ENCODE measurements around the gene PPP2R5B.

Gene PPP2R5B

DNA sequence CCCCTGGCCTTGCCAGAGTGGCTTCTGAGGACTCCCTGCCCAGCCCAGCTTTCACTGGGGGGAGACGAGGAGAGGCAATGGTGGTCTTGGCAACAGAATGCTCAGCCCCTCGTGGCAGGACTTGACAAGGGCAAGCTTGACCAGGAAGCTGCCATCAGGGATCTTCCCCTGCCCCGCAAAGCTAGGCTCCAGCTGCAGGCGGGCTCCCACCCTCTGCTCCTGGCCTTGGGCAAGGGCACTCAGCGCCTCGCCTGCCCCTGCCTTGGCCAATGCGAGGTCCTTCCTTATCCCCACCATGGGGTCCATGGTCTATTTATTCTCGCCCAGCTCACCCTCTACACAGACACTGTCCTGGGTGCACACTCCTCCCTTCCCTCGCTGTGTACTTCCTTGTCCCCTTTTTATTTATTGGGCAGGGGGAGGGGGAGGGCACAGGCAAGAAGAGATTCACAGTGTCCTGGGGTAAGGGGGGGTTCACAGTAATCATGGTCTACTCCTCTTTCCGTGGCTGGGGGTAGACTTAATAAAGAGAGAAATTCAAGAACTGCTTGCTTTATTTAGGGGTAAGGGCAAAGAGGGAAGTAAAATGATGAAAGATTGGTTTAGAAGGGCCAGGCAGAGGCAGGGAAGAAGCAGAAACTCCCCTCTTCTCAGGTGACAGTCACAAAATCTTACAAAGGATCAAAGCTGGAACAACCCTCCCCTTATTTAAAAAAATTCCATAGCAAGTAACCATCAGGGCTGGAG is 9.6 kb downstream of the PPP2R5B start:
- no peak for DNase-seq (ENCODE audit: low read depth)
- TF ChIP-seq, protein P1, sequence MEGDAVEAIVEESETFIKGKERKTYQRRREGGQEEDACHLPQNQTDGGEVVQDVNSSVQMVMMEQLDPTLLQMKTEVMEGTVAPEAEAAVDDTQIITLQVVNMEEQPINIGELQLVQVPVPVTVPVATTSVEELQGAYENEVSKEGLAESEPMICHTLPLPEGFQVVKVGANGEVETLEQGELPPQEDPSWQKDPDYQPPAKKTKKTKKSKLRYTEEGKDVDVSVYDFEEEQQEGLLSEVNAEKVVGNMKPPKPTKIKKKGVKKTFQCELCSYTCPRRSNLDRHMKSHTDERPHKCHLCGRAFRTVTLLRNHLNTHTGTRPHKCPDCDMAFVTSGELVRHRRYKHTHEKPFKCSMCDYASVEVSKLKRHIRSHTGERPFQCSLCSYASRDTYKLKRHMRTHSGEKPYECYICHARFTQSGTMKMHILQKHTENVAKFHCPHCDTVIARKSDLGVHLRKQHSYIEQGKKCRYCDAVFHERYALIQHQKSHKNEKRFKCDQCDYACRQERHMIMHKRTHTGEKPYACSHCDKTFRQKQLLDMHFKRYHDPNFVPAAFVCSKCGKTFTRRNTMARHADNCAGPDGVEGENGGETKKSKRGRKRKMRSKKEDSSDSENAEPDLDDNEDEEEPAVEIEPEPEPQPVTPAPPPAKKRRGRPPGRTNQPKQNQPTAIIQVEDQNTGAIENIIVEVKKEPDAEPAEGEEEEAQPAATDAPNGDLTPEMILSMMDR (conservative IDR thresholded peaks at IDR 0.05; ENCODE audit: low read depth, low read length) = no peak

DNA sequence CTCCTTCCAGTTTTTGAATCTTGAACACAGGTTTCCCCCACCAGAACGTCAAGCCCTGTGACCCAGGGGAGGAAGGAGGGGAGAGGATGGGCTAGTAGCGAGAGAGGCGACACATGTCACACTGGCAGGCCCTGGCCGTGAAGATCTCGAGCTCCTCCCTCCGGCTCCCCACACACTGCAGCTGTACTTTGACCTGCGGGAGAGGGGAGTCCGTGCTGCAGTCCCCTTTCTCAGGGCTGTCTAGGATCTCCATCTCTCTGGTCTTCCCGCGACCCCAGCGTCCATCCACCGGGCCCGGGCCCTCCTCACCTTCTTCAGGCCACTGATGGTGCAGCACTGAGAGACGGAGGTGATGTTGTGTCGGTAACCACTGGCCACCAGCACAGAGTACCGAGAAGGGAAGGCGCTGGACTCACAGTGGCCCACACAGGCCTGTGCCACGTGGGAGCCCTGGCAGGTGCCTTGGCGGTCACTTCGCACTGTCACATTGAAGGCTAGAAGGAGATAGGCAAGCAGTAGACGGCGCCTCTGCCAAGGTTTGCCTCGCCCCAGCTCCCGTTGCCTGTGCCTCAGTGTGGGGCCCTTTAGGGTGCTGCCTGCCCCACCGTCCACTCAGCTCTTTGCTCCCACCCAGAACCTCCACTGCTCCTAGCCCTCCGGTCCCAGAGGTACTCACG is 10.3 kb downstream of the PPP2R5B start:
- no peak for DNase-seq (ENCODE audit: low read depth)
- TF ChIP-seq, protein P1 (conservative IDR thresholded peaks at IDR 0.05; ENCODE audit: low read depth, low read length) = no peak
- H3K4me3 ChIP-seq (ENCODE audit: low read depth, low read length) = no peak overlapping the region

More for the DNA sequence above, 9.6 kb downstream of the PPP2R5B start:
- H3K4me3 ChIP-seq (ENCODE audit: low read depth, low read length) = no peak overlapping the region

DNA sequence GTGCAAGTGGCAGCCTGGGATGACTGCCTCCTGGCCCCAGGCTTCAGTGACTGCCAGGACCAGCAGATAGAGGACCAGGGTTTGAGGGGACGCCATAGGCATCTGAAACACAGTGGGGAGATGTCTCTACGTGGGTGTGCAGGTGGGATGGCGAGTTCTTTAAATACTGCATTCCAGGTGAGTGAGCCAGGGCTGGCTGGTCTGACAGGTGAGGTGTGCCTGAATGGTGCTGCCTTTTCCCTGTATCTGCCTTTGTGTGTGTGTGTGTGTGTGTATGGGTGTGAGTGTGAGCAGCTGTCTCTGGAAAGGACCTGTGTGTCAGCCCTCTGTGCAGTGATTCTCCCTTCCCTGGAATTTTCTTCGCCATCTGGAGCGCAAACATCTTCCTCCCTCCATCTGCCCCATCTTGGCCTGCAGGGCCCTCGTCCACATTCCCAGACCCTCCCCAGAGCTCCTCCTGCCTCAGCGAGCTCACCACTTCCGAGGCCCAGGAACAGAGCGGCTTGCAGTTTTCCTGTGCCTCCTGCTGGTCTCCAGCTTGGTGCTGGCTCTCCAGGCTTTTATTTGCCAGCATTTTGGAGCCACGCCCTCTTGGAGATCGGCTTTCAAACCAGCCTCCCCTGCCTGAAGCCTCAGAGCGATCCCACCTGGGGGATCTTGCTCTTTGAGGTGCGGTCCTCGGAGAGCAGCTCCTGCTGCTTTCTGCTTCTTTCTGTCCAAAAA is 11.0 kb downstream of the PPP2R5B start, which contains the start of gene GPHA2:
Gene GPHA2, minus strand, starts transcription at position 535 of the 723 bp plus-strand sequence. Its CDS starts 433 bp downstream, at position 102.
- no peak within 1 kb of the TSS for H3K4me3 ChIP-seq (ENCODE audit: low read depth, low read length)
- DNase-seq (ENCODE audit: low read depth) = peak; percentile 53
- TF ChIP-seq, protein P1 (conservative IDR thresholded peaks at IDR 0.05; ENCODE audit: low read depth, low read length) = peak; percentile 38

DNA sequence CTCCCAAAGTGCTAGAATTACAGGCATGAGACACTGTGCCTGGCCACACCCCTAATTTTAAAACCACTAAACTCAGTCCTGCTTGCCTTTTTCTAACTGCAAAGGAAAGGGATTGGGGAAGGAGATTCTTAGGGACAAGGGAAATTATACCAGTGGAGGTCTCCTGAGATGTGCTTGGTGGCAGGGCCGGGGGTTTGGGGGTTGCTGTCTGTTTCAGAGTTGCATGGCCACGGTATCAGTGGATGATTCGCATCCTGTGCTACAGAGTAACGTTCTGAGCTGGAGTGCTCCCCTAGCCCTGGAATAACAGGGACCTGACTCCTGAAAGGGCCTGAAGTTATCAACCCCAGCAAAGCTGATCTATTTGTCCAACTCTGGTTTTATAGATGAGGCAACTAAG is 12.1 kb downstream of the PPP2R5B start:
- no peak for DNase-seq (ENCODE audit: low read depth)
- no peak overlapping the region for H3K4me3 ChIP-seq (ENCODE audit: low read depth, low read length)
- TF ChIP-seq, protein P1 (conservative IDR thresholded peaks at IDR 0.05; ENCODE audit: low read depth, low read length) = no peak

DNA sequence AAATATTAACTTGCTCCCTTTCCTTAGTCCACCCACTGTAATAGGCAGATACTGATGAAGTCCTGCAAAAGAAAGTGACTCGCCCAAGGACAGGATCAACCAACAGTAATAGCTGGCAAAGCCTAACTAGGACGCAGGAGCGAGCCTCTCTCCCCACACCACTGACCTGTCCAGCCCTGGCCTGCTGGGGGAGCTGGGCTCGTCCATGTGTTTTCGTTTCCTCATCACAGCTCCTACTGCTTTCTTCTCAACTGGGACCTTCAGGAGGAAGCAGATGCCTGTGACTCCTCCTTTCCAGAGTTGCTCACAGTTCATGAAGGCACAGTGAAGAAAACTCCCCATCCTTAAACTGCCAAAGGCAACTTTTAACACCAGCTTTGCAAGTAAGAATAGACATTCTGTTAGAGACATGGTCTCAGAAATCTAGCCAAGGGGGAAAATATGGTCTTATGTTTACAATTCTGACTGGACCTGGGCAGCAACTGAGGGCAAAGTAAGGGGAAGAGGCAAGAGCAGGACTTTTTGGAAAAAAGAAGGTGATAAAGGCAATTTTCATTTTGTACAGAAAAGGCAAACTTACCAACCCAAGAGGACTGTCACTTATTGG is 22.8 kb downstream of the PPP2R5B start:
- TF ChIP-seq, protein P1 (conservative IDR thresholded peaks at IDR 0.05; ENCODE audit: low read depth, low read length) = peak; percentile 48
- peak; percentile 50 for DNase-seq (ENCODE audit: low read depth)
- no peak overlapping the region for H3K4me3 ChIP-seq (ENCODE audit: low read depth, low read length)

DNA sequence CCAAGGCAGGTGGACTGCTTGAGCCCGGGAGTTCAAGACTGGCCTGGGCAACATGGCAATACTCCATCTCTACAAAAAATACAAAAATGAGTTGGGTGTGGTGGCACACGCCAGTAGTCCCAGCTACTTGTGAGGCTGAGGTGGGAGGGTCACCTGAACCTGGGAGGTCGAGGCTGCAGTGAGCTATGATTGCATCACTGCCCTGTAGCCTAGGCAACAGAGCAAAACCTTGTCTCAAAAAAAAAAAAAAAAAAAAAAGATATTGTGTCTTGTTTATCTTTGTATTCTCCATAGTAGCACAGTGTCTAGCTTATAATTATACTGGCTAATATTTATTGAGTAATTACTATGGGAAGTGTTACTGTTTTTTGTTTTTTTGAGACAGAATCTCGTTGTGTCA is 27.0 kb downstream of the PPP2R5B start:
- DNase-seq (ENCODE audit: low read depth) = no peak
- H3K4me3 ChIP-seq (ENCODE audit: low read depth, low read length) = no peak overlapping the region
- TF ChIP-seq, protein P1 (conservative IDR thresholded peaks at IDR 0.05; ENCODE audit: low read depth, low read length) = no peak

All from choroid plexus epithelial cell (primary cell).